ENCODE measurements around the gene FAF1. TPM values are rescaled to one million over a fixed set of nuclear protein-coding genes. Genes with fewer than 3 reads are reported as not detected.

The FAF1 gene
- total and polyA plus RNA-seq, 8 donors, result 47.4 to 58.3 (median 53.2) TPM

GRCh38 chr1:50822035-50822776 lies 137.9 kb downstream of the FAF1 start:
- TF ChIP-seq CTCF (IDR thresholded peaks at IDR 0.05), result no peak
- Histone ChIP-seq H3K27ac (no peak overlapping the region), H3K4me3 (no peak overlapping the region), H3K9me3 (peaks cover 0 to 5% of the 10 kb centered on the region in 2 donors), H3K4me1 (peaks cover 0 to 5% of the 10 kb centered on the region in 2 donors), H3K27me3 (no peaks in the 10 kb centered on the region), H3K36me3 (no peaks in the 10 kb centered on the region)
- no peak for DNase-seq
- no peak for ATAC-seq
- intact Hi-C loops (cut with DNase I), result no loop called here

- Histone ChIP-seq H3K4me1 (peaks cover 0 to 5% of the 10 kb centered on the region in 2 donors), H3K27me3 (no peaks in the 10 kb centered on the region), H3K4me3 (no peak overlapping the region), H3K27ac (no peak overlapping the region), H3K36me3 (no peaks in the 10 kb centered on the region), H3K9me3 (no peaks in the 10 kb centered on the region)
- intact Hi-C loops (cut with DNase I), result no loop called here
- no peak for TF ChIP-seq CTCF (IDR thresholded peaks at IDR 0.05)
- no peak for ATAC-seq
- DNase-seq, result no peak
Measured at GRCh38 chr1:50820545-50820944, 139.5 kb downstream of the FAF1 start.

- Histone ChIP-seq H3K4me3 (no peak overlapping the region), H3K4me1 (no peaks in the 10 kb centered on the region), H3K27me3 (no peaks in the 10 kb centered on the region), H3K27ac (no peak overlapping the region), H3K36me3 (no peaks in the 10 kb centered on the region), H3K9me3 (peaks cover 0 to 15% of the 10 kb centered on the region in 2 donors)
- no peak for TF ChIP-seq CTCF (IDR thresholded peaks at IDR 0.05)
- intact Hi-C loops (cut with DNase I), result no loop called here
- no peak for DNase-seq
- ATAC-seq, result no peak
Measured at GRCh38 chr1:50812346-50812745, 147.7 kb downstream of the FAF1 start.

GRCh38 chr1:50808296-50808695 lies 151.8 kb downstream of the FAF1 start:
- Histone ChIP-seq H3K27ac (no peak overlapping the region), H3K4me1 (no peaks in the 10 kb centered on the region), H3K27me3 (no peaks in the 10 kb centered on the region), H3K9me3 (peaks cover 0 to 20% of the 10 kb centered on the region in 2 donors), H3K36me3 (no peaks in the 10 kb centered on the region), H3K4me3 (no peak overlapping the region)
- no peak for ATAC-seq
- intact Hi-C loops (cut with DNase I), result no loop called here
- no peak for TF ChIP-seq CTCF (IDR thresholded peaks at IDR 0.05)
- DNase-seq, result no peak

- ATAC-seq (no peak), DNase-seq (no peak)
- no peaks in the 10 kb centered on the region for H3K9me3 ChIP-seq
- H3K36me3 ChIP-seq, result no peaks in the 10 kb centered on the region
- TF ChIP-seq CTCF (IDR thresholded peaks at IDR 0.05), result no peak
- no peak overlapping the region for H3K4me3 ChIP-seq
- intact Hi-C loops (cut with DNase I), result no loop called here
- H3K27me3 ChIP-seq, result no peaks in the 10 kb centered on the region
- no peak overlapping the region for H3K27ac ChIP-seq
- no peaks in the 10 kb centered on the region for H3K4me1 ChIP-seq
Measured at GRCh38 chr1:50796272-50796671, 163.8 kb downstream of the FAF1 start.
